ENCODE data around the gene CDH26. TPM values are rescaled to one million over a fixed set of nuclear protein-coding genes. Genes with fewer than 3 reads are reported as not detected.

CDH26 gene
- total and polyA plus RNA-seq, 2 of the 13 experiments (the other 11 are each of a cell fraction or from before 2014, with no cell fraction given) = 0.40 to 1.1 TPM

- ATAC-seq (no peak), FAIRE-seq (no peak), DNase-seq (ENCODE audit: low spot score) (no peak)
- Histone ChIP-seq H2AFZ (ENCODE audit: low read length) (no peak overlapping the region), H3K79me2 (ENCODE audit: insufficient read depth, low read length) (no peaks in the 10 kb centered on the region), H3K9me3 (ENCODE audit: low read length) (no peaks in the 10 kb centered on the region), H3K4me2 (ENCODE audit: low read depth, low read length) (no peak overlapping the region), H4K20me1 (ENCODE audit: insufficient read depth, low read length) (no peaks in the 10 kb centered on the region), H3K27me3 (ENCODE audit: control insufficient read depth in 1 of 2, insufficient read depth in 2 of 2, low read length in 2 of 2) (peaks cover 4 to 47% of the 10 kb centered on the region in 2 experiments; a peak in 3 of 5 replicates), H3K4me3 (replicated peaks in 1 of 3; ENCODE audit: insufficient read depth in 1 of 3, low read depth in 2 of 3, low read length in 3 of 3) (no peak overlapping the region), H3K9ac (ENCODE audit: insufficient read depth, low read depth, low read length) (no peak overlapping the region), H3K4me1 (ENCODE audit: insufficient read depth, low read length) (peaks cover 10% of the 10 kb centered on the region; the same call in 1 of the 2 replicates), H3K36me3 (replicated peaks in 1 of 2; ENCODE audit: control insufficient read depth in 1 of 2, insufficient read depth in 2 of 2, low read length in 2 of 2) (no peaks in the 10 kb centered on the region), H3K27ac (ENCODE audit: extremely low read length, insufficient read depth, low read length) (no peak overlapping the region)
- POLR2A ChIA-PET = no interaction called here
- no TSS peak for BruUV-seq (replicated peaks)
- CTCF ChIA-PET (ENCODE audit: low intra/inter-chr PET ratio, low total read pairs) = no interaction called here
- intact Hi-C loops (cut with micrococcal nuclease; ENCODE audit: unreplicated experiment) = no loop called here
- TF ChIP-seq BCLAF1 (IDR thresholded peaks at IDR 0.05) (no peak), ZNF333 (CRISPR knock-in tag; IDR thresholded peaks at IDR 0.05; ENCODE audit: borderline replicate concordance) (no peak), ARNTL (CRISPR knock-in tag; IDR thresholded peaks at IDR 0.05) (no peak), SOX13 (IDR thresholded peaks at IDR 0.05) (no peak), SOX13 (CRISPR knock-in tag; conservative IDR thresholded peaks at IDR 0.05 in 1 of 2, IDR thresholded peaks at IDR 0.05 in 1 of 2) (no peak), SMARCC2 (IDR thresholded peaks at IDR 0.05) (no peak), ZNF318 (CRISPR knock-in tag; IDR thresholded peaks at IDR 0.05) (no peak)
- TF ChIP-seq, protein P1, sequence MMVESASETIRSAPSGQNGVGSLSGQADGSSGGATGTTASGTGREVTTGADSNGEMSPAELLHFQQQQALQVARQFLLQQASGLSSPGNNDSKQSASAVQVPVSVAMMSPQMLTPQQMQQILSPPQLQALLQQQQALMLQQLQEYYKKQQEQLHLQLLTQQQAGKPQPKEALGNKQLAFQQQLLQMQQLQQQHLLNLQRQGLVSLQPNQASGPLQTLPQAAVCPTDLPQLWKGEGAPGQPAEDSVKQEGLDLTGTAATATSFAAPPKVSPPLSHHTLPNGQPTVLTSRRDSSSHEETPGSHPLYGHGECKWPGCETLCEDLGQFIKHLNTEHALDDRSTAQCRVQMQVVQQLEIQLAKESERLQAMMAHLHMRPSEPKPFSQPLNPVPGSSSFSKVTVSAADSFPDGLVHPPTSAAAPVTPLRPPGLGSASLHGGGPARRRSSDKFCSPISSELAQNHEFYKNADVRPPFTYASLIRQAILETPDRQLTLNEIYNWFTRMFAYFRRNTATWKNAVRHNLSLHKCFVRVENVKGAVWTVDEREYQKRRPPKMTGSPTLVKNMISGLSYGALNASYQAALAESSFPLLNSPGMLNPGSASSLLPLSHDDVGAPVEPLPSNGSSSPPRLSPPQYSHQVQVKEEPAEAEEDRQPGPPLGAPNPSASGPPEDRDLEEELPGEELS (CRISPR knock-in tag; IDR thresholded peaks at IDR 0.05) = no peak
- in situ Hi-C loops (cut with HindIII; ENCODE audit: extremely low pct_ligation_motif_present, low pct_unique_long_range_greater_than_20kb) = loop anchor here (10.0 to 25.0 kb wide), 2 partner anchors 1073 to 1835 kb away; no protein-coding TSS in a partner anchor
- WGBS (ENCODE audit: low lambda C conversion rate) = 3% methylated on average over 3 of the region's 3 CpGs
Measured at GRCh38 chr20:60051911-60052310, 93.7 kb downstream of the CDH26 start.

Data from HepG2 (cell line).